HCT116 (cell line): ENCODE measurements around the gene KRT17. TPM values are rescaled to one million over a fixed set of nuclear protein-coding genes. Genes with fewer than 3 reads are reported as not detected.
"Not testable (repeated sequence)": the region's sequence is repeated elsewhere in the genome, so short reads cannot be mapped to it uniquely, and the experiment has no call there.

Experiments
- ATAC-seq: fragments of 200-7000 bp; cut with Tn5 transposase; 2 replicates; pipeline ENCODE4 v1.9.1; 2020; ENCODE audit warnings: mild to moderate bottlenecking, moderate library complexity
- BruUV-seq: library from RNA; stranded (reverse); fragments of 400-500 nt; replicated peaks from 2 replicates; lab custom pipeline; 2021; lab: Mats Ljungman, UMichigan
- CTCF ChIA-PET: fragments of 300-600 bp; sonication (Branson Sonifier 250); formaldehyde crosslinking; loops from one replicate; lab custom pipeline; 2021; ENCODE audit warnings: antibody characterized with exemption; lab: Charles Lee
- POLR2A ChIA-PET: fragments of 300-600, 350-600 bp; sonication (Branson Sonifier 250); formaldehyde crosslinking; loops from one replicate; lab custom pipeline; 2021; ENCODE audit warnings: antibody characterized with exemption; lab: Charles Lee
- RAD21 ChIA-PET, 2 experiments: fragments of 300-600 bp; sonication (Branson Sonifier 250); formaldehyde crosslinking; loops; one replicate each; lab custom pipeline; 2023; ENCODE audit warnings: low total read pairs in 2 of 2; ENCODE audit not compliant: uncharacterized antibody in 2 of 2, unreplicated experiment in 2 of 2, low non-redundant PET in 1 of 2; lab: Charles Lee
- DNase-seq: peaks from one replicate; pipeline ENCODE4 v3.0.0-alpha.2; 2010; ENCODE audit warnings: low read depth, low spot score
- H2AFZ ChIP-seq: fragments of 200-600 bp; shearing (Covaris generic), sonication (generic); 2 replicates; pipeline ENCODE4 v1.6.1; 2017; ENCODE audit warnings: low read depth, mixed run types, mixed read lengths, antibody characterized with exemption, low read length; ENCODE audit not compliant: poor library complexity, severe bottlenecking
- H3K27ac ChIP-seq: 2 replicates; pipeline ENCODE4 v1.5.1; 2012; ENCODE audit warnings: low read depth, low read length
- H3K27me3 ChIP-seq: fragments of 200-600 bp; sonication (generic); 2 replicates; pipeline ENCODE4 v1.6.1; 2016; ENCODE audit warnings: mixed run types, low read length, mixed read lengths; ENCODE audit not compliant: insufficient read depth
- H3K36me3 ChIP-seq, 2 experiments: fragments of 200-500 bp in 1 of 2; fragments of 200-600 bp in 1 of 2; sonication (Bioruptor generic) in 1 of 2; sonication (generic) in 1 of 2; 2 replicates each; pipeline versions ENCODE4 v1.5.1 to v1.6.1; 2014 to 2016; ENCODE audit warnings: low read length in 2 of 2, inconsistent platforms in 1 of 2, mixed read lengths in 1 of 2, mixed run types in 1 of 2; ENCODE audit not compliant: insufficient read depth in 2 of 2, control insufficient read depth in 1 of 2
- H3K4me1 ChIP-seq, 2 experiments: fragments of 200-600 bp in 1 of 2; sonication (generic) in 1 of 2; 2 replicates each; pipeline versions ENCODE4 v1.5.1 to v1.6.1; 2012 to 2017; ENCODE audit warnings: low read length in 2 of 2, inconsistent platforms in 1 of 2, mild to moderate bottlenecking in 1 of 2, mixed read lengths in 1 of 2, mixed run types in 1 of 2, moderate library complexity in 1 of 2; ENCODE audit not compliant: insufficient read depth in 2 of 2, control insufficient read depth in 1 of 2
- H3K4me2 ChIP-seq: fragments of 200-600 bp; sonication (generic); 2 replicates; pipeline ENCODE4 v1.6.1; 2017; ENCODE audit warnings: mixed run types, low read length, mixed read lengths
- H3K4me3 ChIP-seq, 2 experiments: fragments of 200-600 bp in 1 of 2; sonication (generic) in 1 of 2; replicated peaks in 1 of 2; 2 replicates each; pipeline ENCODE4 v1.5.1; 2011 to 2016; ENCODE audit warnings: low read length in 2 of 2, control low read depth in 1 of 2, low read depth in 1 of 2, mild to moderate bottlenecking in 1 of 2, mixed read lengths in 1 of 2, mixed run types in 1 of 2
- H3K79me2 ChIP-seq: fragments of 200-600 bp; sonication (generic); 2 replicates; pipeline ENCODE4 v1.6.1; 2017; ENCODE audit warnings: mild to moderate bottlenecking, mixed run types, low read length, moderate library complexity, mixed read lengths; ENCODE audit not compliant: insufficient read depth
- H3K9ac ChIP-seq: fragments of 200-600 bp; sonication (generic); 2 replicates; pipeline ENCODE4 v1.6.1; 2016; ENCODE audit warnings: low read length, mixed read lengths
- H3K9me2 ChIP-seq: fragments of 200-600 bp; sonication (generic), shearing (Covaris generic); 2 replicates; pipeline ENCODE4 v1.6.1; 2017; ENCODE audit warnings: mixed run types, mild to moderate bottlenecking, moderate library complexity; ENCODE audit not compliant: insufficient read depth
- H3K9me3 ChIP-seq, 2 experiments: fragments of 200-500 bp in 1 of 2; fragments of 200-600 bp in 1 of 2; sonication (Bioruptor generic) in 1 of 2; sonication (generic) in 1 of 2; 2 replicates each; pipeline ENCODE4 v1.6.1; 2014 to 2017; ENCODE audit warnings: low read length in 2 of 2, mixed read lengths in 2 of 2, inconsistent platforms in 1 of 2, low read depth in 1 of 2, mild to moderate bottlenecking in 1 of 2, mixed run types in 1 of 2, moderate library complexity in 1 of 2; ENCODE audit not compliant: control insufficient read depth in 1 of 2, insufficient read depth in 1 of 2
- H4K20me1 ChIP-seq: fragments of 200-600 bp; sonication (generic), shearing (Covaris generic); 2 replicates; pipeline ENCODE4 v1.6.1; 2017; ENCODE audit warnings: mixed run types, mild to moderate bottlenecking, moderate library complexity; ENCODE audit not compliant: insufficient read depth
- CEBPB ChIP-seq: IDR thresholded peaks from 2 replicates; pipeline ENCODE4 v1.6.1; 2012; ENCODE audit warnings: low read depth
- EGR1 ChIP-seq: IDR thresholded peaks from 2 replicates; pipeline ENCODE4 v1.6.1; 2012; ENCODE audit warnings: low read depth
- ELF1 ChIP-seq: IDR thresholded peaks from 2 replicates; pipeline ENCODE4 v1.6.1; 2012; ENCODE audit warnings: low read depth, borderline replicate concordance
- JUND ChIP-seq: IDR thresholded peaks from 2 replicates; pipeline ENCODE4 v1.6.1; 2012
- POLR2AphosphoS5 ChIP-seq: IDR thresholded peaks from 2 replicates; pipeline ENCODE4 v1.6.1; 2011; ENCODE audit warnings: mild to moderate bottlenecking, low read depth, low read length, moderate library complexity
- RAD21 ChIP-seq: IDR thresholded peaks from 2 replicates; pipeline ENCODE4 v1.6.1; 2012; ENCODE audit warnings: low read depth, mild to moderate bottlenecking
- SP1 ChIP-seq: IDR thresholded peaks from 2 replicates; pipeline ENCODE4 v1.6.1; 2012; ENCODE audit warnings: low read depth
- SRF ChIP-seq: IDR thresholded peaks from 2 replicates; pipeline ENCODE4 v1.6.1; 2012; ENCODE audit warnings: low read depth
- ZNF274 ChIP-seq: fragments of 200-500 bp; sonication (Bioruptor generic); IDR thresholded peaks from 2 replicates; pipeline ENCODE4 v1.6.1; 2014; ENCODE audit warnings: mild to moderate bottlenecking, low read depth, low read length, inconsistent platforms
- intact Hi-C: fragments of 100-400 bp; cut with micrococcal nuclease; formaldehyde crosslinking; loops from 2 replicates; pipeline ENCODE4 v1.10.0; 2022
- total RNA-seq: library from RNA; stranded (reverse); gene quantifications from one replicate; pipeline ENCODE4 v1.2.1, GENCODE V29; 2021; ENCODE audit not compliant: unreplicated experiment
- TF ChIP-seq, protein P1 (sequence below): IDR thresholded peaks from 2 replicates; pipeline ENCODE4 v1.6.1; 2012
- TF ChIP-seq, protein P2 (sequence below): IDR thresholded peaks from 2 replicates; pipeline ENCODE4 v1.6.1; 2012
- TF ChIP-seq, protein P3 (sequence below): IDR thresholded peaks from 2 replicates; pipeline ENCODE4 v1.6.1; 2012; ENCODE audit warnings: low read depth

KRT17 gene
- total RNA-seq, 1 experiment from 2014 or later: not detected

GRCh38 chr17:41583137-41584127 lies 40.9 kb downstream of the KRT17 start:
- no peak overlapping the region for H3K4me2 ChIP-seq
- H3K9me2 ChIP-seq: no peaks in the 10 kb centered on the region
- H3K36me3 ChIP-seq: no peaks in the 10 kb centered on the region
- no peak overlapping the region for H3K4me3 ChIP-seq
- CTCF ChIA-PET: interaction anchor here (1.3 to 1.8 kb wide), 2 partner anchors 34 to 65 kb away, joined by 4 to 5 read pairs; no protein-coding TSS in a partner anchor
- no peaks in the 10 kb centered on the region for H3K79me2 ChIP-seq
- no peaks in the 10 kb centered on the region for H3K27me3 ChIP-seq
- no peaks in the 10 kb centered on the region for H3K9me3 ChIP-seq
- no peak for ATAC-seq
- no TSS peak for BruUV-seq
- peaks cover 17 to 34% of the 10 kb centered on the region in 2 experiments for H3K4me1 ChIP-seq
- no peak for DNase-seq
- H3K9ac ChIP-seq: no peak overlapping the region
- RAD21 ChIA-PET: no interaction called here
- intact Hi-C loops: no loop called here
- POLR2A ChIA-PET: no interaction called here
- H3K27ac ChIP-seq: no peak overlapping the region
- H4K20me1 ChIP-seq: no peaks in the 10 kb centered on the region
- no peak overlapping the region for H2AFZ ChIP-seq
- TF ChIP-seq ZNF274: no peak
- TF ChIP-seq POLR2AphosphoS5: no peak
- TF ChIP-seq SRF: no peak
- no peak for TF ChIP-seq ELF1
- TF ChIP-seq SP1: no peak
- TF ChIP-seq JUND: no peak
- no peak for TF ChIP-seq RAD21
- no peak for TF ChIP-seq EGR1
- no peak for TF ChIP-seq CEBPB
- TF ChIP-seq, protein P1, sequence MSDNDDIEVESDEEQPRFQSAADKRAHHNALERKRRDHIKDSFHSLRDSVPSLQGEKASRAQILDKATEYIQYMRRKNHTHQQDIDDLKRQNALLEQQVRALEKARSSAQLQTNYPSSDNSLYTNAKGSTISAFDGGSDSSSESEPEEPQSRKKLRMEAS: no peak
- TF ChIP-seq, protein P2, sequence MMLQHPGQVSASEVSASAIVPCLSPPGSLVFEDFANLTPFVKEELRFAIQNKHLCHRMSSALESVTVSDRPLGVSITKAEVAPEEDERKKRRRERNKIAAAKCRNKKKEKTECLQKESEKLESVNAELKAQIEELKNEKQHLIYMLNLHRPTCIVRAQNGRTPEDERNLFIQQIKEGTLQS: no peak
- TF ChIP-seq, protein P3, sequence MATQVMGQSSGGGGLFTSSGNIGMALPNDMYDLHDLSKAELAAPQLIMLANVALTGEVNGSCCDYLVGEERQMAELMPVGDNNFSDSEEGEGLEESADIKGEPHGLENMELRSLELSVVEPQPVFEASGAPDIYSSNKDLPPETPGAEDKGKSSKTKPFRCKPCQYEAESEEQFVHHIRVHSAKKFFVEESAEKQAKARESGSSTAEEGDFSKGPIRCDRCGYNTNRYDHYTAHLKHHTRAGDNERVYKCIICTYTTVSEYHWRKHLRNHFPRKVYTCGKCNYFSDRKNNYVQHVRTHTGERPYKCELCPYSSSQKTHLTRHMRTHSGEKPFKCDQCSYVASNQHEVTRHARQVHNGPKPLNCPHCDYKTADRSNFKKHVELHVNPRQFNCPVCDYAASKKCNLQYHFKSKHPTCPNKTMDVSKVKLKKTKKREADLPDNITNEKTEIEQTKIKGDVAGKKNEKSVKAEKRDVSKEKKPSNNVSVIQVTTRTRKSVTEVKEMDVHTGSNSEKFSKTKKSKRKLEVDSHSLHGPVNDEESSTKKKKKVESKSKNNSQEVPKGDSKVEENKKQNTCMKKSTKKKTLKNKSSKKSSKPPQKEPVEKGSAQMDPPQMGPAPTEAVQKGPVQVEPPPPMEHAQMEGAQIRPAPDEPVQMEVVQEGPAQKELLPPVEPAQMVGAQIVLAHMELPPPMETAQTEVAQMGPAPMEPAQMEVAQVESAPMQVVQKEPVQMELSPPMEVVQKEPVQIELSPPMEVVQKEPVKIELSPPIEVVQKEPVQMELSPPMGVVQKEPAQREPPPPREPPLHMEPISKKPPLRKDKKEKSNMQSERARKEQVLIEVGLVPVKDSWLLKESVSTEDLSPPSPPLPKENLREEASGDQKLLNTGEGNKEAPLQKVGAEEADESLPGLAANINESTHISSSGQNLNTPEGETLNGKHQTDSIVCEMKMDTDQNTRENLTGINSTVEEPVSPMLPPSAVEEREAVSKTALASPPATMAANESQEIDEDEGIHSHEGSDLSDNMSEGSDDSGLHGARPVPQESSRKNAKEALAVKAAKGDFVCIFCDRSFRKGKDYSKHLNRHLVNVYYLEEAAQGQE: no peak

- ATAC-seq, H3K27me3 ChIP-seq, POLR2A ChIA-PET, H2AFZ ChIP-seq, H3K36me3 ChIP-seq, H4K20me1 ChIP-seq, intact Hi-C loops, H3K4me2 ChIP-seq, H3K27ac ChIP-seq, BruUV-seq, DNase-seq, H3K9me3 ChIP-seq, H3K9ac ChIP-seq, H3K9me2 ChIP-seq, H3K4me3 ChIP-seq, H3K79me2 ChIP-seq, RAD21 ChIA-PET: not testable (repeated sequence)
- CTCF ChIA-PET: interaction anchor here (1.3 to 1.8 kb wide), 2 partner anchors 33 to 66 kb away, joined by 4 to 5 read pairs; no protein-coding TSS in a partner anchor
- H3K4me1 ChIP-seq: peaks cover 17 to 36% of the 10 kb centered on the region in 2 experiments
Observed at GRCh38 chr17:41582061-41582968, 42.1 kb downstream of the KRT17 start.
